Stomach (tissue), 4 donors: ENCODE measurements around the gene OSBPL2.

Experiments
- POLR2A ChIP-seq, 4 donors: fragments of 450-650 bp; IDR thresholded peaks; one replicate each; pipeline ENCODE4 v1.6.1; 2016; ENCODE audit warnings: antibody characterized with exemption in 4 of 4, control low read depth in 2 of 4, mild to moderate bottlenecking in 1 of 4, moderate library complexity in 1 of 4
- POLR2AphosphoS5 ChIP-seq, 3 donors: sonication (generic); formaldehyde crosslinking; IDR thresholded peaks; one replicate each; pipeline ENCODE4 v1.6.1; 2016; ENCODE audit warnings: antibody characterized with exemption in 3 of 3

GRCh38 chr20:62208061-62208794, 30.1 kb upstream of the OSBPL2 start:
- TF ChIP-seq POLR2AphosphoS5 (IDR thresholded peaks at IDR 0.05) (no peak), POLR2A (IDR thresholded peaks at IDR 0.05) (no peak)
